Kasumi-1 (cell line): ENCODE results near the gene CUBN.

Experiments
- DNase-seq, 2 experiments: peaks; one replicate each; lab custom pipeline; 2025; lab: John Stamatoyannopoulos, UW

Gene CUBN

GRCh38 chr10:16916496-16916895, 213.1 kb downstream of the CUBN start:
- DNase-seq = no peak

- no peak for DNase-seq
Measured at GRCh38 chr10:16915300-16915699, 214.3 kb downstream of the CUBN start.

- no peak for DNase-seq
Measured at GRCh38 chr10:16913266-16913665, 216.3 kb downstream of the CUBN start.

GRCh38 chr10:16910793-16911164, 218.8 kb downstream of the CUBN start:
- DNase-seq = peak; percentile 62 to 73

GRCh38 chr10:16909961-16910792, 219.4 kb downstream of the CUBN start:
- peak; percentile 34 to 48 for DNase-seq

GRCh38 chr10:16909271-16909767, 220.3 kb downstream of the CUBN start:
- no peak for DNase-seq

GRCh38 chr10:16907687-16908086, 221.9 kb downstream of the CUBN start:
- no peak for DNase-seq

GRCh38 chr10:16905320-16905719, 224.3 kb downstream of the CUBN start:
- no peak for DNase-seq

- peak; percentile 73 to 76 for DNase-seq
Measured at GRCh38 chr10:16904639-16905061, 225.0 kb downstream of the CUBN start.

GRCh38 chr10:16904049-16904448, 225.6 kb downstream of the CUBN start:
- no peak for DNase-seq

- no peak for DNase-seq
Measured at GRCh38 chr10:16902606-16903005, 227.0 kb downstream of the CUBN start.

GRCh38 chr10:16901106-16901505, 228.5 kb downstream of the CUBN start:
- DNase-seq = no peak

GRCh38 chr10:16896993-16897392, 232.6 kb downstream of the CUBN start:
- DNase-seq = no peak

GRCh38 chr10:16894821-16895220, 234.8 kb downstream of the CUBN start:
- no peak for DNase-seq

- no peak for DNase-seq
Measured at GRCh38 chr10:16893664-16894063, 235.9 kb downstream of the CUBN start.

- DNase-seq = peak; percentile 45 to 56
Measured at GRCh38 chr10:16891375-16892313, 238.0 kb downstream of the CUBN start.

GRCh38 chr10:16890691-16891090, 238.9 kb downstream of the CUBN start:
- no peak for DNase-seq

GRCh38 chr10:16887565-16887964, 242.0 kb downstream of the CUBN start:
- no peak for DNase-seq

- DNase-seq = no peak
Measured at GRCh38 chr10:16886031-16886430, 243.6 kb downstream of the CUBN start.

GRCh38 chr10:16884497-16884896, 245.1 kb downstream of the CUBN start:
- no peak for DNase-seq

GRCh38 chr10:16883084-16883483, 246.5 kb downstream of the CUBN start:
- DNase-seq = no peak

GRCh38 chr10:16870331-16870730, 259.3 kb downstream of the CUBN start:
- DNase-seq = no peak

- no peak for DNase-seq
Measured at GRCh38 chr10:16867990-16868389, 261.6 kb downstream of the CUBN start.
